CD4-positive, alpha-beta memory T cell (primary cell): ENCODE measurements around the gene RIN3. TPM values are rescaled to one million over a fixed set of nuclear protein-coding genes. Genes with fewer than 3 reads are reported as not detected.

Experiments used
- CTCF ChIA-PET: fragments of 350-600 bp; sonication (Branson Sonifier 250); formaldehyde crosslinking; loops from one replicate; lab custom pipeline; 2021; ENCODE audit warnings: inconsistent platforms; ENCODE audit not compliant: partially characterized antibody; lab: Charles Lee
- POLR2A ChIA-PET: fragments of 350-600 bp; sonication (Branson Sonifier 250); formaldehyde crosslinking; loops from one replicate; lab custom pipeline; 2021; ENCODE audit not compliant: partially characterized antibody; lab: Charles Lee
- DNase-seq, 5 donors: peaks; one replicate each; pipeline versions ENCODE4 v3.0.0 to v3.0.0-alpha.2; 2020 to 2022; ENCODE audit warnings: mixed read lengths in 1 of 5
- H3K27ac ChIP-seq: one replicate; pipeline ENCODE4 v1.7.0; 2013; ENCODE audit warnings: low read depth, low read length
- H3K27me3 ChIP-seq: 2 replicates; pipeline ENCODE4 v1.7.0; 2013; ENCODE audit warnings: mild to moderate bottlenecking, low read length, moderate library complexity; ENCODE audit not compliant: insufficient read depth
- H3K36me3 ChIP-seq: 2 replicates; pipeline ENCODE4 v1.7.0; 2013; ENCODE audit warnings: mild to moderate bottlenecking, low read length, moderate library complexity; ENCODE audit not compliant: insufficient read depth
- H3K4me1 ChIP-seq: 2 replicates; pipeline ENCODE4 v1.7.0; 2013; ENCODE audit warnings: mild to moderate bottlenecking, low read length, moderate library complexity; ENCODE audit not compliant: insufficient read depth
- H3K4me3 ChIP-seq, 2 donors: one replicate each; pipeline ENCODE4 v1.7.0; 2013; ENCODE audit warnings: low read length in 2 of 2, mild to moderate bottlenecking in 1 of 2
- H3K9me3 ChIP-seq, 2 donors: one replicate each; pipeline ENCODE4 v1.7.0; 2013; ENCODE audit warnings: low read length in 2 of 2, control low read depth in 1 of 2; ENCODE audit not compliant: control insufficient read depth in 1 of 2
- H3K27ac Mint-ChIP-seq, 7 donors: one replicate each; pipeline ENCODE4 v1.8.0; 2020 to 2021; ENCODE audit warnings: mixed read lengths in 7 of 7, mild to moderate bottlenecking in 6 of 7, inconsistent platforms in 3 of 7, moderate library complexity in 3 of 7
- H3K27me3 Mint-ChIP-seq, 2 donors: one replicate each; pipeline ENCODE4 v1.8.0; 2020 to 2021; ENCODE audit warnings: mixed read lengths in 2 of 2
- H3K36me3 Mint-ChIP-seq, 2 donors: one replicate each; pipeline ENCODE4 v1.8.0; 2020 to 2021; ENCODE audit warnings: mixed read lengths in 2 of 2, inconsistent platforms in 1 of 2, mild to moderate bottlenecking in 1 of 2
- H3K4me1 Mint-ChIP-seq, 4 donors: one replicate each; pipeline ENCODE4 v1.8.0; 2020 to 2021; ENCODE audit warnings: mixed read lengths in 4 of 4, mild to moderate bottlenecking in 1 of 4
- H3K4me3 Mint-ChIP-seq, 8 donors: one replicate each; pipeline ENCODE4 v1.8.0; 2020 to 2021; ENCODE audit warnings: mixed read lengths in 8 of 8, mild to moderate bottlenecking in 7 of 8, moderate library complexity in 6 of 8, inconsistent platforms in 3 of 8
- H3K9me3 Mint-ChIP-seq, 8 donors: one replicate each; pipeline ENCODE4 v1.8.0; 2020 to 2021; ENCODE audit warnings: mixed read lengths in 8 of 8, mild to moderate bottlenecking in 5 of 8, inconsistent platforms in 3 of 8, moderate library complexity in 1 of 8
- intact Hi-C: fragments of 100-400 bp; cut with micrococcal nuclease; formaldehyde crosslinking; loops from one replicate; pipeline ENCODE4 v1.15.1; 2023
- polyA plus RNA-seq, 2 donors: library from polyadenylated mRNA; unstranded; fragments of 300-500 nt; fragmentation: Illumina TruSeq; gene quantifications; one replicate each; pipeline ENCODE4 v1.2.3, GENCODE V29; 2021
- total RNA-seq, 2 experiments: library from RNA; stranded (reverse); gene quantifications; one replicate each; pipeline ENCODE4 v1.2.3, GENCODE V29; 2021

Gene RIN3
- total and polyA plus RNA-seq, 4 experiments from 2014 or later, result 4.0 to 74.9 (median 45.9) TPM

- no peak overlapping the region for H3K27ac Mint-ChIP-seq
Measured at GRCh38 chr14:92539875-92540274, 26.3 kb downstream of the RIN3 start.

GRCh38 chr14:92540472-92541048 lies 27.0 kb downstream of the RIN3 start:
- no peak overlapping the region for H3K27ac Mint-ChIP-seq
- peaks cover 7% of the 10 kb centered on the region for H3K4me1 ChIP-seq

More at GRCh38 chr14:92539875-92540274, 26.3 kb downstream of the RIN3 start:
- ChIA-PET POLR2A (no interaction called here), CTCF (interaction anchor here (0.5 kb wide), 1 partner anchor 399 kb away, joined by 3 read pairs; no protein-coding TSS in a partner anchor)
- DNase-seq, result no peak
- Histone ChIP-seq H3K27me3 (no peaks in the 10 kb centered on the region), H3K4me1 (peaks cover 14% of the 10 kb centered on the region), H3K36me3 (no peaks in the 10 kb centered on the region), H3K27ac (no peak overlapping the region), H3K9me3 (no peaks in the 10 kb centered on the region), H3K4me3 (no peak overlapping the region)
- intact Hi-C loops, result loop anchor here (2.0 kb wide), 1 partner anchor 43 kb away; no protein-coding TSS in a partner anchor
- no peaks in the 10 kb centered on the region for H3K36me3 Mint-ChIP-seq
- no peaks in the 10 kb centered on the region for H3K9me3 Mint-ChIP-seq
- H3K4me3 Mint-ChIP-seq, result no peak overlapping the region
- H3K4me1 Mint-ChIP-seq, result peaks cover 12 to 35% (median 23%) of the 10 kb centered on the region in 4 donors
- no peaks in the 10 kb centered on the region for H3K27me3 Mint-ChIP-seq

GRCh38 chr14:92542766-92543554 lies 29.4 kb downstream of the RIN3 start:
- H3K9me3 Mint-ChIP-seq, result peaks cover 0 to 2% (median 0%) of the 10 kb centered on the region in 8 donors
- Histone ChIP-seq H3K27ac (no peak overlapping the region), H3K27me3 (no peaks in the 10 kb centered on the region), H3K4me1 (no peaks in the 10 kb centered on the region), H3K36me3 (no peaks in the 10 kb centered on the region), H3K4me3 (no peak overlapping the region), H3K9me3 (no peaks in the 10 kb centered on the region)
- H3K4me3 Mint-ChIP-seq, result no peak overlapping the region
- peak overlapping the region in 1 of 7 donors; percentile 5 for H3K27ac Mint-ChIP-seq
- no peaks in the 10 kb centered on the region for H3K36me3 Mint-ChIP-seq
- H3K27me3 Mint-ChIP-seq, result no peaks in the 10 kb centered on the region
- DNase-seq, result no peak
- intact Hi-C loops, result no loop called here
- ChIA-PET CTCF (no interaction called here), POLR2A (interaction anchor here (0.9 to 1.2 kb wide), 2 partner anchors 8 to 40 kb away, joined by 3 read pairs; no protein-coding TSS in a partner anchor)
- peaks cover 1 to 21% (median 11%) of the 10 kb centered on the region in 4 donors for H3K4me1 Mint-ChIP-seq

More at GRCh38 chr14:92540472-92541048, 27.0 kb downstream of the RIN3 start:
- no peak overlapping the region for H3K4me3 ChIP-seq
- no peaks in the 10 kb centered on the region for H3K36me3 Mint-ChIP-seq
- ChIA-PET CTCF (interaction anchor here (0.5 kb wide), 1 partner anchor 400 kb away, joined by 3 read pairs; no protein-coding TSS in a partner anchor), POLR2A (no interaction called here)
- DNase-seq, result no peak
- H3K4me3 Mint-ChIP-seq, result no peak overlapping the region
- no peaks in the 10 kb centered on the region for H3K27me3 ChIP-seq
- no peak overlapping the region for H3K27ac ChIP-seq
- no peaks in the 10 kb centered on the region for H3K36me3 ChIP-seq
- H3K9me3 ChIP-seq, result no peaks in the 10 kb centered on the region
- intact Hi-C loops, result no loop called here
- no peaks in the 10 kb centered on the region for H3K27me3 Mint-ChIP-seq
- H3K9me3 Mint-ChIP-seq, result no peaks in the 10 kb centered on the region
- H3K4me1 Mint-ChIP-seq, result peaks cover 6 to 28% (median 16%) of the 10 kb centered on the region in 4 donors

- CTCF ChIA-PET, result interaction anchor here (1.2 kb wide), 1 partner anchor 32 kb away, joined by 3 read pairs; no protein-coding TSS in a partner anchor
- no peak overlapping the region for H3K27ac ChIP-seq
- Mint-ChIP-seq H3K4me1 (peaks cover 1 to 15% (median 8%) of the 10 kb centered on the region in 4 donors), H3K27me3 (no peaks in the 10 kb centered on the region), H3K9me3 (peaks cover 0 to 2% (median 0%) of the 10 kb centered on the region in 8 donors), H3K4me3 (no peak overlapping the region), H3K36me3 (no peaks in the 10 kb centered on the region), H3K27ac (peak overlapping the region in 1 of 7 donors; percentile 22)
- no peaks in the 10 kb centered on the region for H3K36me3 ChIP-seq
- no peak overlapping the region for H3K4me3 ChIP-seq
- intact Hi-C loops, result no loop called here
- H3K27me3 ChIP-seq, result no peaks in the 10 kb centered on the region
- no peaks in the 10 kb centered on the region for H3K4me1 ChIP-seq
- no peak for DNase-seq
- no peaks in the 10 kb centered on the region for H3K9me3 ChIP-seq
- POLR2A ChIA-PET, result interaction anchor here (1.2 kb wide), 1 partner anchor 9 kb away, joined by 3 read pairs; no protein-coding TSS in a partner anchor
Measured at GRCh38 chr14:92544051-92544720, 30.6 kb downstream of the RIN3 start.

GRCh38 chr14:92546347-92547053 lies 32.9 kb downstream of the RIN3 start:
- ChIA-PET POLR2A (interaction anchor here (0.9 to 2.5 kb wide), 6 partner anchors 12 to 106 kb away, joined by 3 to 19 read pairs (median 4); no protein-coding TSS in a partner anchor), CTCF (no interaction called here)
- DNase-seq, result no peak
- Mint-ChIP-seq H3K27ac (peak overlapping the region in 5 of 7 donors; percentile 75 to 88 (median 78)), H3K4me1 (peaks cover 5 to 20% (median 8%) of the 10 kb centered on the region in 4 donors), H3K27me3 (no peaks in the 10 kb centered on the region), H3K4me3 (peak overlapping the region in 1 of 8 donors; percentile 17), H3K9me3 (peaks cover 0 to 2% (median 0%) of the 10 kb centered on the region in 8 donors), H3K36me3 (no peaks in the 10 kb centered on the region)
- Histone ChIP-seq H3K27ac (no peak overlapping the region), H3K4me1 (peaks cover 7% of the 10 kb centered on the region), H3K9me3 (no peaks in the 10 kb centered on the region), H3K27me3 (no peaks in the 10 kb centered on the region), H3K36me3 (no peaks in the 10 kb centered on the region), H3K4me3 (no peak overlapping the region)
- intact Hi-C loops, result no loop called here

GRCh38 chr14:92549105-92549858 lies 35.7 kb downstream of the RIN3 start:
- H3K27me3 ChIP-seq, result no peaks in the 10 kb centered on the region
- no peaks in the 10 kb centered on the region for H3K36me3 ChIP-seq
- H3K4me1 Mint-ChIP-seq, result peaks cover 10 to 29% (median 18%) of the 10 kb centered on the region in 4 donors
- intact Hi-C loops, result no loop called here
- no peaks in the 10 kb centered on the region for H3K9me3 ChIP-seq
- ChIA-PET CTCF (interaction anchor here (0.7 to 1.7 kb wide), 5 partner anchors 15 to 137 kb away, joined by 3 to 8 read pairs (median 4); no protein-coding TSS in a partner anchor), POLR2A (no interaction called here)
- no peak overlapping the region for H3K4me3 Mint-ChIP-seq
- H3K4me3 ChIP-seq, result no peak overlapping the region
- H3K4me1 ChIP-seq, result peaks cover 15% of the 10 kb centered on the region
- peaks cover 0 to 2% (median 0%) of the 10 kb centered on the region in 8 donors for H3K9me3 Mint-ChIP-seq
- no peak for DNase-seq
- H3K27me3 Mint-ChIP-seq, result no peaks in the 10 kb centered on the region
- H3K27ac Mint-ChIP-seq, result peak overlapping the region in 2 of 7 donors; percentile 20 to 75
- H3K36me3 Mint-ChIP-seq, result no peaks in the 10 kb centered on the region
- no peak overlapping the region for H3K27ac ChIP-seq
